Measurements from ENCODE around the gene DPH3.
"Not testable (repeated sequence)": the region's sequence is repeated elsewhere in the genome, so short reads cannot be mapped to it uniquely, and the experiment has no call there.

DNA sequence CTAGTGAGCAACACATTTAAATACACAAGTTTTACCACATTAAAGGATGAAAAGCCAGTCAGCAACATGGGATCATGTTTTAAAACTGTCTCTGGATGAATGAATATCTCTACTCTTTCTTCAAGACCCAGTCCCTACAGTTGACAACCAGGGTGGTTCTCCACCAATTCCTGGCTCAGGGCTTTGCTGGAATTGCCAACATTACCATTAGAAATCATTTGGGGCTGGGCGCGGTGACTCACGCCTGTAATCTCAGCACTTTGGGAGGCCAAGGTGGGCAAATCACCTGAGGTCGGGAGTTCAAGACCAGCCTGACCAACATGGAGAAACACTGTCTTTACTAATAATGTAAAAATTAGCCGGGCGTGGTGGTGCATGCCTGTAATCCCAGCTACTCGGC, 45.7 kb upstream of the DPH3 start:
- TF ChIP-seq, protein P1, sequence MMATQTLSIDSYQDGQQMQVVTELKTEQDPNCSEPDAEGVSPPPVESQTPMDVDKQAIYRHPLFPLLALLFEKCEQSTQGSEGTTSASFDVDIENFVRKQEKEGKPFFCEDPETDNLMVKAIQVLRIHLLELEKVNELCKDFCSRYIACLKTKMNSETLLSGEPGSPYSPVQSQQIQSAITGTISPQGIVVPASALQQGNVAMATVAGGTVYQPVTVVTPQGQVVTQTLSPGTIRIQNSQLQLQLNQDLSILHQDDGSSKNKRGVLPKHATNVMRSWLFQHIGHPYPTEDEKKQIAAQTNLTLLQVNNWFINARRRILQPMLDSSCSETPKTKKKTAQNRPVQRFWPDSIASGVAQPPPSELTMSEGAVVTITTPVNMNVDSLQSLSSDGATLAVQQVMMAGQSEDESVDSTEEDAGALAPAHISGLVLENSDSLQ (IDR thresholded peaks at IDR 0.05): not testable (repeated sequence)
- not testable (repeated sequence) for TF ChIP-seq RBM34 (IDR thresholded peaks at IDR 0.05; ENCODE audit: borderline replicate concordance, insufficient read depth, low read length); SPI1 (IDR thresholded peaks at IDR 0.05; ENCODE audit: borderline replicate concordance, low read depth, low read length); EP300 (IDR thresholded peaks at IDR 0.05; ENCODE audit: low read length); JUND (IDR thresholded peaks at IDR 0.05; ENCODE audit: borderline replicate concordance, low read depth, low read length); JUND (tag; IDR thresholded peaks at IDR 0.05; ENCODE audit: borderline replicate concordance, low read depth, low read length); POLR2A (conservative IDR thresholded peaks at IDR 0.05); HDAC2 (IDR thresholded peaks at IDR 0.05); YBX1 (IDR thresholded peaks at IDR 0.05)

All from K562 (cell line).